WTC11 (cell line): ENCODE measurements around the gene NNMT. TPM values are rescaled to one million over a fixed set of nuclear protein-coding genes. Genes with fewer than 3 reads are reported as not detected.

ENCODE experiments used
- ATAC-seq: fragments of 200-7000 bp; cut with Tn5 transposase; 2 replicates; pipeline ENCODE4 v1.10.0; 2021; ENCODE audit warnings: mild to moderate bottlenecking, moderate library complexity
- CTCF ChIA-PET: fragments of 300-600 bp; sonication (Branson Sonifier 250); formaldehyde crosslinking; loops from one replicate; lab custom pipeline; 2021; ENCODE audit warnings: antibody characterized with exemption; lab: Charles Lee
- POLR2A ChIA-PET: fragments of 350-600 bp; sonication (Branson Sonifier 250); formaldehyde crosslinking; loops from one replicate; lab custom pipeline; 2021; ENCODE audit warnings: antibody characterized with exemption; lab: Charles Lee
- DNase-seq: peaks from one replicate; pipeline ENCODE4 v3.0.0; 2021; ENCODE audit warnings: low spot score
- H3K27ac Mint-ChIP-seq: 2 replicates; pipeline ENCODE4 v1.8.0; 2021; ENCODE audit warnings: mixed read lengths
- H3K27me3 Mint-ChIP-seq: 2 replicates; pipeline ENCODE4 v1.8.0; 2021; ENCODE audit warnings: low read depth, mild to moderate bottlenecking, moderate library complexity, mixed read lengths
- H3K36me3 Mint-ChIP-seq: 2 replicates; pipeline ENCODE4 v1.8.0; 2021; ENCODE audit warnings: mixed read lengths
- H3K4me1 Mint-ChIP-seq: 2 replicates; pipeline ENCODE4 v1.8.0; 2022; ENCODE audit warnings: mixed read lengths
- H3K4me3 Mint-ChIP-seq: 2 replicates; pipeline ENCODE4 v1.8.0; 2021; ENCODE audit warnings: mild to moderate bottlenecking, moderate library complexity, mixed read lengths
- H3K9me3 Mint-ChIP-seq: 2 replicates; pipeline ENCODE4 v1.8.0; 2021; ENCODE audit warnings: mixed read lengths
- ATF6 ChIP-seq: sonication (generic); formaldehyde crosslinking; IDR thresholded peaks from 2 replicates; pipeline ENCODE4 v1.8.1; 2023; ENCODE audit warnings: mild to moderate bottlenecking, missing genetic modification reagents
- CREB1 ChIP-seq: sonication (generic); formaldehyde crosslinking; IDR thresholded peaks from 2 replicates; pipeline ENCODE4 v1.8.0; 2023; ENCODE audit warnings: mild to moderate bottlenecking, missing genetic modification reagents
- CREM ChIP-seq: sonication (generic); formaldehyde crosslinking; IDR thresholded peaks from 2 replicates; pipeline ENCODE4 v1.8.1; 2022; ENCODE audit warnings: mild to moderate bottlenecking, missing genetic modification reagents, moderate library complexity
- ERG ChIP-seq: fragments of 250-450 bp; sonication (Bioruptor Pico); IDR thresholded peaks from 2 replicates; pipeline ENCODE4 v1.8.0; 2021; ENCODE audit warnings: mild to moderate bottlenecking
- ESRRA ChIP-seq: sonication (generic); formaldehyde crosslinking; IDR thresholded peaks from 2 replicates; pipeline ENCODE4 v1.8.1; 2022; ENCODE audit warnings: mild to moderate bottlenecking, missing genetic modification reagents, borderline replicate concordance
- HMGXB4 ChIP-seq: sonication (generic); formaldehyde crosslinking; IDR thresholded peaks from 2 replicates; pipeline ENCODE4 v1.8.1; 2023; ENCODE audit warnings: mild to moderate bottlenecking, moderate library complexity, missing genetic modification reagents
- MXD4 ChIP-seq: fragments of 250-450 bp; sonication (Bioruptor Pico); IDR thresholded peaks from 2 replicates; pipeline ENCODE4 v1.8.0; 2021; ENCODE audit warnings: mild to moderate bottlenecking, moderate library complexity, borderline replicate concordance
- NR2C2 ChIP-seq: sonication (generic); formaldehyde crosslinking; IDR thresholded peaks from 2 replicates; pipeline ENCODE4 v1.8.0; 2022; ENCODE audit warnings: mild to moderate bottlenecking, missing genetic modification reagents
- OVOL2 ChIP-seq: fragments of 250-450 bp; sonication (Bioruptor Pico); IDR thresholded peaks from 2 replicates; pipeline ENCODE4 v1.9.0; 2021; ENCODE audit warnings: mild to moderate bottlenecking, borderline replicate concordance
- PREB ChIP-seq: sonication (generic); formaldehyde crosslinking; IDR thresholded peaks from 2 replicates; pipeline ENCODE4 v1.8.1; 2022; ENCODE audit warnings: mild to moderate bottlenecking, missing genetic modification reagents, moderate library complexity, borderline replicate concordance
- SMAD3 ChIP-seq: sonication (generic); formaldehyde crosslinking; IDR thresholded peaks from 2 replicates; pipeline ENCODE4 v1.8.0; 2022; ENCODE audit warnings: missing genetic modification reagents, mild to moderate bottlenecking, borderline replicate concordance
- SOX15 ChIP-seq: fragments of 250-450 bp; sonication (Bioruptor Pico); IDR thresholded peaks from 2 replicates; pipeline ENCODE4 v1.9.0; 2021; ENCODE audit warnings: mild to moderate bottlenecking
- SP1 ChIP-seq: sonication (generic); formaldehyde crosslinking; conservative IDR thresholded peaks from 2 replicates; pipeline ENCODE4 v1.8.1; 2022; ENCODE audit warnings: missing genetic modification reagents
- USF1 ChIP-seq: sonication (generic); formaldehyde crosslinking; IDR thresholded peaks from 2 replicates; pipeline ENCODE4 v1.8.0; 2022; ENCODE audit warnings: mild to moderate bottlenecking, missing genetic modification reagents
- ZBTB43 ChIP-seq: sonication (generic); formaldehyde crosslinking; IDR thresholded peaks from 2 replicates; pipeline ENCODE4 v1.8.1; 2023; ENCODE audit warnings: mild to moderate bottlenecking, missing genetic modification reagents
- ZMAT4 ChIP-seq: fragments of 250-450 bp; sonication (Bioruptor Pico); IDR thresholded peaks from 2 replicates; pipeline ENCODE4 v1.9.0; 2021; ENCODE audit warnings: mild to moderate bottlenecking
- ZNF219 ChIP-seq: sonication (generic); formaldehyde crosslinking; IDR thresholded peaks from 2 replicates; pipeline ENCODE4 v1.8.0; 2023; ENCODE audit warnings: missing genetic modification reagents, mild to moderate bottlenecking, borderline replicate concordance
- ZNF263 ChIP-seq: sonication (generic); formaldehyde crosslinking; IDR thresholded peaks from 2 replicates; pipeline ENCODE4 v1.8.1; 2022; ENCODE audit warnings: low read depth, mild to moderate bottlenecking, moderate library complexity, missing genetic modification reagents
- ZNF396 ChIP-seq: fragments of 250-450 bp; sonication (Bioruptor Pico); IDR thresholded peaks from 2 replicates; pipeline ENCODE4 v1.8.0; 2021; ENCODE audit warnings: mild to moderate bottlenecking, moderate library complexity, borderline replicate concordance
- ZNF423 ChIP-seq: fragments of 250-450 bp; sonication (Bioruptor Pico); IDR thresholded peaks from 2 replicates; pipeline ENCODE4 v2.1.2; 2022; ENCODE audit warnings: mild to moderate bottlenecking, moderate library complexity
- ZNF512 ChIP-seq: sonication (generic); formaldehyde crosslinking; IDR thresholded peaks from 2 replicates; pipeline ENCODE4 v1.8.1; 2022; ENCODE audit warnings: missing genetic modification reagents, borderline replicate concordance
- ZNF671 ChIP-seq: fragments of 250-450 bp; sonication (Bioruptor Pico); IDR thresholded peaks from 2 replicates; pipeline ENCODE4 v1.8.0; 2021; ENCODE audit warnings: mild to moderate bottlenecking
- total RNA-seq: library from RNA; stranded (reverse); gene quantifications from 3 replicates; pipeline ENCODE4 v1.2.3, GENCODE V29; 2021

NNMT gene
- total RNA-seq, 1 experiment from 2014 or later: 0.50 TPM

- TF ChIP-seq ATF6 (CRISPR knock-in tag) (no peak), ZNF396 (no peak), MXD4 (no peak), USF1 (no peak), HMGXB4 (CRISPR knock-in tag) (no peak)
Observed at GRCh38 chr11:114326776-114327175, 30.6 kb downstream of the NNMT start (continued).

- peaks cover 35% of the 10 kb centered on the region for H3K9me3 Mint-ChIP-seq
- peaks cover 8% of the 10 kb centered on the region for H3K4me1 Mint-ChIP-seq
- ATAC-seq (no peak), DNase-seq (no peak)
- no peak overlapping the region for H3K4me3 Mint-ChIP-seq
- ChIA-PET CTCF (no interaction called here), POLR2A (no interaction called here)
- TF ChIP-seq ZNF423: no peak
- no peak for TF ChIP-seq HMGXB4 (CRISPR knock-in tag)
- no peak for TF ChIP-seq ZBTB43 (CRISPR knock-in tag)
- no peak for TF ChIP-seq SOX15 (CRISPR knock-in tag)
- no peak for TF ChIP-seq SMAD3 (CRISPR knock-in tag)
- no peak for TF ChIP-seq SP1
- TF ChIP-seq ERG (CRISPR knock-in tag): no peak
- no peak for TF ChIP-seq OVOL2 (CRISPR knock-in tag)
- no peak for TF ChIP-seq ESRRA (CRISPR knock-in tag)
- TF ChIP-seq ZNF671 (CRISPR knock-in tag): no peak
- TF ChIP-seq ZNF219 (CRISPR knock-in tag): no peak
- no peak for TF ChIP-seq CREB1 (CRISPR knock-in tag)
- no peak for TF ChIP-seq ZMAT4 (CRISPR knock-in tag)
- TF ChIP-seq NR2C2 (CRISPR knock-in tag): no peak
- TF ChIP-seq ZNF512 (CRISPR knock-in tag): no peak
- no peak for TF ChIP-seq PREB (CRISPR knock-in tag)
- no peak for TF ChIP-seq ZNF263
- TF ChIP-seq CREM (CRISPR knock-in tag): no peak
- no peak overlapping the region for H3K27ac Mint-ChIP-seq
- peaks cover 20% of the 10 kb centered on the region for H3K36me3 Mint-ChIP-seq
- H3K27me3 Mint-ChIP-seq: no peaks in the 10 kb centered on the region; the same call in 1 of the 2 replicates
Observed at GRCh38 chr11:114330373-114330772, 34.2 kb downstream of the NNMT start.
